ENCODE data around the gene CEACAM8. TPM values are rescaled to one million over a fixed set of nuclear protein-coding genes. Genes with fewer than 3 reads are reported as not detected.

The CEACAM8 gene
- total RNA-seq, 4 donors from 2014 or later, result not detected

Other genes with a start within 250 kb of the CEACAM8 start
- not detected for gene CNFN, start 204.6 kb downstream of the CEACAM8 start, total RNA-seq
- 10 to 100 TPM in 3 of 4 donors, 1 to 10 TPM in 1; 6.9 to 44.5 (median 13.7) TPM for gene LIPE, start 167.5 kb downstream of the CEACAM8 start, total RNA-seq
- gene CXCL17, start 152.0 kb downstream of the CEACAM8 start, total RNA-seq, result not detected
- gene CEACAM1, start 66.4 kb downstream of the CEACAM8 start, total RNA-seq, result 1 to 10 TPM in 1 of 4 donors, under 1 TPM in 3; 0.36 to 2.0 (median 0.53) TPM
- gene PSG3, start 145.6 kb upstream of the CEACAM8 start, total RNA-seq, result not detected
- not detected for gene PSG8, start 170.8 kb upstream of the CEACAM8 start, total RNA-seq